Right cardiac atrium (tissue), 5 donors: Measurements from ENCODE around the gene PLCG2. TPM values are rescaled to one million over a fixed set of nuclear protein-coding genes. Genes with fewer than 3 reads are reported as not detected.
"Not testable (repeated sequence)": the region's sequence is repeated elsewhere in the genome, so short reads cannot be mapped to it uniquely, and the experiment has no call there.

Experiments used
- ATAC-seq, 2 donors: fragments of 200-7000 bp; cut with Tn5 transposase; one replicate each; pipeline versions ENCODE4 v1.8.0 to v1.9.1; 2020; ENCODE audit warnings: moderate library complexity in 2 of 2, mild to moderate bottlenecking in 1 of 2
- DNase-seq, 3 donors: peaks; one replicate each; pipeline ENCODE4 v3.0.0-alpha.2; 2020
- H3K27ac ChIP-seq: one replicate; pipeline ENCODE4 v1.5.1; 2013; ENCODE audit warnings: mild to moderate bottlenecking, low read length, control low read depth, moderate library complexity
- H3K27me3 ChIP-seq: one replicate; pipeline ENCODE4 v1.6.1; 2013; ENCODE audit not compliant: control insufficient read depth, insufficient read depth
- H3K4me1 ChIP-seq: one replicate; pipeline ENCODE4 v1.6.1; 2013; ENCODE audit warnings: low read length; ENCODE audit not compliant: control insufficient read depth, insufficient read depth
- H3K4me3 ChIP-seq: one replicate; pipeline ENCODE4 v1.5.1; 2013; ENCODE audit warnings: low read length, control low read depth
- H3K9me3 ChIP-seq: one replicate; pipeline ENCODE4 v1.6.1; 2013; ENCODE audit warnings: low read length; ENCODE audit not compliant: control insufficient read depth
- WGBS: extraction: QIAGEN DNeasy Blood & Tissue Kit; methylation state at CpG from one replicate; pipeline ENCODE4 v1.1.7; 2013; 5-methylcytosine and 5-hydroxymethylcytosine counted together
- intact Hi-C, 4 donors: fragments of 100-400 bp; cut with DNase I; formaldehyde crosslinking; loops; one replicate each; pipeline versions ENCODE4 v1.11.0 to v1.14.0; 2022 to 2023
- polyA plus RNA-seq: library from polyadenylated mRNA; stranded (reverse); fragments of 200-250 nt; gene quantifications from one replicate; pipeline ENCODE4 v1.2.3, GENCODE V29; 2013
- total RNA-seq, 4 donors: library from RNA; stranded (reverse); fragmentation: NEBNext Ultra II Directional; extraction: Animal tissue kit (Norgen Biotek cat#: 25700); gene quantifications; one replicate each; pipeline ENCODE4 v1.2.1, GENCODE V29; 2021
- donor health status: healthy with polysubstance abuse.
- donor health status: DM: no; HTN: yes; CAD: no.
- donor health status: DM: no; HTN: no; CAD: no.
- donor health status: DM: no; HTN: yes; CAD: no; lungs with severe emphysema.
- donor health status: DM: yes; HTN: yes; CAD: no.

PLCG2 gene
- total and polyA plus RNA-seq, 5 donors: 4.3 to 18.3 (median 9.7) TPM

GRCh38 chr16:81866820-81867440 is 87.8 kb downstream of the PLCG2 start:
- no peaks in the 10 kb centered on the region for H3K4me1 ChIP-seq
- no peak overlapping the region for H3K4me3 ChIP-seq
- intact Hi-C loops: loop anchor here in 1 of 4 donors (10.0 kb wide), 1 partner anchor 82 kb away; no protein-coding TSS in a partner anchor
- DNase-seq: peak; percentile 63 to 83 (median 81)
- H3K27ac ChIP-seq: peak overlapping the region; percentile 44
- H3K9me3 ChIP-seq: no peaks in the 10 kb centered on the region
- H3K27me3 ChIP-seq: no peaks in the 10 kb centered on the region
- peak; percentile 90 for ATAC-seq
- WGBS: 52% methylated on average over 10 of the region's 10 CpGs

GRCh38 chr16:81868057-81868748 is 89.1 kb downstream of the PLCG2 start:
- no peaks in the 10 kb centered on the region for H3K9me3 ChIP-seq
- H3K4me1 ChIP-seq: no peaks in the 10 kb centered on the region
- no peak for ATAC-seq
- WGBS: 96% methylated on average over 3 of the region's 3 CpGs
- DNase-seq: no peak
- no peaks in the 10 kb centered on the region for H3K27me3 ChIP-seq
- H3K4me3 ChIP-seq: no peak overlapping the region
- H3K27ac ChIP-seq: no peak overlapping the region
- intact Hi-C loops: loop anchor here in 1 of 4 donors (10.0 kb wide), 1 partner anchor 83 kb away; no protein-coding TSS in a partner anchor

GRCh38 chr16:81869326-81869725 is 90.2 kb downstream of the PLCG2 start:
- Histone ChIP-seq H3K4me1 (no peaks in the 10 kb centered on the region), H3K27me3 (no peaks in the 10 kb centered on the region), H3K27ac (no peak overlapping the region), H3K4me3 (no peak overlapping the region), H3K9me3 (no peaks in the 10 kb centered on the region)
- WGBS: 90% methylated on average over 5 of the region's 5 CpGs
- ATAC-seq (no peak), DNase-seq (no peak)
- intact Hi-C loops: loop anchor here in 1 of 4 donors (10.0 kb wide), 1 partner anchor 85 kb away; no protein-coding TSS in a partner anchor

- no peaks in the 10 kb centered on the region for H3K27me3 ChIP-seq
- no peaks in the 10 kb centered on the region for H3K4me1 ChIP-seq
- WGBS: 71% methylated on average over 4 of the region's 4 CpGs
- no peak overlapping the region for H3K27ac ChIP-seq
- intact Hi-C loops: no loop called here
- H3K4me3 ChIP-seq: no peak overlapping the region
- DNase-seq: no peak
- no peak for ATAC-seq
- H3K9me3 ChIP-seq: no peaks in the 10 kb centered on the region
Measured at GRCh38 chr16:81873206-81873605, 94.1 kb downstream of the PLCG2 start.

GRCh38 chr16:81873843-81874752 is 95.0 kb downstream of the PLCG2 start:
- peaks cover 2% of the 10 kb centered on the region for H3K4me1 ChIP-seq
- WGBS: 12% methylated on average over 6 of the region's 6 CpGs
- no peaks in the 10 kb centered on the region for H3K27me3 ChIP-seq
- ATAC-seq (peak; percentile 60 to 75), DNase-seq (peak; percentile 50 to 80 (median 77))
- H3K9me3 ChIP-seq: no peaks in the 10 kb centered on the region
- H3K27ac ChIP-seq: no peak overlapping the region
- no peak overlapping the region for H3K4me3 ChIP-seq
- intact Hi-C loops: no loop called here

GRCh38 chr16:81875461-81875860 is 96.4 kb downstream of the PLCG2 start:
- H3K4me1 ChIP-seq: peaks cover 2% of the 10 kb centered on the region
- H3K4me3 ChIP-seq: no peak overlapping the region
- H3K27me3 ChIP-seq: no peaks in the 10 kb centered on the region
- WGBS: 64% methylated on average over 5 of the region's 5 CpGs
- no peaks in the 10 kb centered on the region for H3K9me3 ChIP-seq
- no peak overlapping the region for H3K27ac ChIP-seq
- no peak for ATAC-seq
- DNase-seq: no peak
- intact Hi-C loops: no loop called here

- no peaks in the 10 kb centered on the region for H3K9me3 ChIP-seq
- H3K27ac ChIP-seq: no peak overlapping the region
- ATAC-seq (no peak), DNase-seq (peak in 1 of 3 donors; percentile 40)
- WGBS: 79% methylated on average over 10 of the region's 10 CpGs
- no peak overlapping the region for H3K4me3 ChIP-seq
- intact Hi-C loops: no loop called here
- no peaks in the 10 kb centered on the region for H3K27me3 ChIP-seq
- peaks cover 2% of the 10 kb centered on the region for H3K4me1 ChIP-seq
Measured at GRCh38 chr16:81876273-81876900, 97.3 kb downstream of the PLCG2 start.

GRCh38 chr16:81877490-81877889 is 98.4 kb downstream of the PLCG2 start:
- 86% methylated on average over 12 of the region's 12 CpGs for WGBS
- H3K27ac ChIP-seq, H3K4me1 ChIP-seq, intact Hi-C loops, H3K27me3 ChIP-seq, H3K9me3 ChIP-seq, H3K4me3 ChIP-seq, ATAC-seq, DNase-seq: not testable (repeated sequence)

- DNase-seq: peak in 1 of 3 donors; percentile 21
- Histone ChIP-seq H3K4me1 (peaks cover 2% of the 10 kb centered on the region), H3K27ac (no peak overlapping the region), H3K9me3 (no peaks in the 10 kb centered on the region), H3K4me3 (no peak overlapping the region), H3K27me3 (no peaks in the 10 kb centered on the region)
- WGBS: 53% methylated on average over 10 of the region's 10 CpGs
- intact Hi-C loops: no loop called here
- ATAC-seq: peak; percentile 47 to 64
Measured at GRCh38 chr16:81878529-81878928, 99.4 kb downstream of the PLCG2 start.

- Histone ChIP-seq H3K9me3 (no peaks in the 10 kb centered on the region), H3K27me3 (no peaks in the 10 kb centered on the region), H3K4me3 (no peak overlapping the region), H3K4me1 (peaks cover 2% of the 10 kb centered on the region), H3K27ac (no peak overlapping the region)
- 75% methylated on average over 7 of the region's 7 CpGs for WGBS
- DNase-seq: peak in 1 of 3 donors; percentile 12
- intact Hi-C loops: no loop called here
- ATAC-seq: no peak
Measured at GRCh38 chr16:81879625-81880024, 100.5 kb downstream of the PLCG2 start.
